Measurements from ENCODE around the gene ERRFI1. TPM values are rescaled to one million over a fixed set of nuclear protein-coding genes. Genes with fewer than 3 reads are reported as not detected.

Gene ERRFI1
- total and polyA plus RNA-seq, 2 of the 8 experiments (the other 6 are each of a cell fraction or from before 2014, with no cell fraction given) = 23.4 to 46.1 TPM

- DNase-seq (ENCODE audit: low read depth in 1 of 2, low spot score in 2 of 2) (no peak), FAIRE-seq (no peak)
- Histone ChIP-seq H3K4ac (replicated peaks; ENCODE audit: insufficient read length, low read depth, low read length) (no peak overlapping the region), H3K4me3 (ENCODE audit: extremely low read depth in 1 of 4, insufficient read depth in 2 of 4, low read depth in 3 of 4, low read length in 4 of 4) (peak overlapping the region in 1 of 4 experiments; percentile 24; a peak in 3 of 8 replicates), H3K14ac (ENCODE audit: insufficient read length) (no peak overlapping the region), H3K79me1 (ENCODE audit: low read depth, low read length) (no peaks in the 10 kb centered on the region; the same call in 1 of the 2 replicates), H2BK120ac (replicated peaks; ENCODE audit: low read depth, low read length) (no peak overlapping the region), H3K27me3 (replicated peaks in 1 of 4; ENCODE audit: control insufficient read depth in 3 of 4, extremely low read depth in 1 of 4, insufficient read depth in 3 of 4, low read length in 3 of 4) (no peaks in the 10 kb centered on the region), H3K9me3 (ENCODE audit: insufficient read depth in 2 of 2, low read depth in 1 of 2, low read length in 1 of 2) (no peaks in the 10 kb centered on the region), H4K8ac (ENCODE audit: extremely low read depth, insufficient read depth, low read length) (no peak overlapping the region), H3K18ac (ENCODE audit: extremely low read depth, low read length) (no peak overlapping the region), H2AFZ (ENCODE audit: low read length) (no peak overlapping the region), H3K23ac (ENCODE audit: insufficient read length) (no peak overlapping the region), H4K91ac (replicated peaks; ENCODE audit: insufficient read length, low read length) (no peak overlapping the region), H3K36me3 (ENCODE audit: control insufficient read depth in 2 of 4, insufficient read depth in 4 of 4, low read length in 3 of 4) (peaks cover 12 to 20% (median 19%) of the 10 kb centered on the region in 4 experiments), H3K56ac (replicated peaks; ENCODE audit: insufficient read length, low read depth, low read length) (no peak overlapping the region), H4K20me1 (replicated peaks in 1 of 2; ENCODE audit: control insufficient read depth in 1 of 2, insufficient read depth in 2 of 2, low read length in 2 of 2) (peaks cover 4 to 6% of the 10 kb centered on the region in 2 experiments), H2BK15ac (ENCODE audit: low read length) (no peak overlapping the region), H3K4me1 (replicated peaks in 1 of 4; ENCODE audit: control insufficient read depth in 3 of 4, insufficient read depth in 4 of 4, low read length in 3 of 4) (peaks cover 4 to 15% (median 12%) of the 10 kb centered on the region in 4 experiments; a peak in 6 of 7 replicates), H3K4me2 (ENCODE audit: insufficient read depth in 1 of 2, low read depth in 2 of 2, low read length in 2 of 2) (peak overlapping the region; percentile 18 to 20; a peak in 1 of 4 replicates), H3K9ac (replicated peaks in 1 of 4; ENCODE audit: extremely low read depth in 1 of 4, low read depth in 3 of 4, low read length in 3 of 4) (no peak overlapping the region), H3K79me2 (ENCODE audit: control insufficient read depth in 1 of 2, insufficient read depth in 2 of 2, low read length in 2 of 2) (peaks cover 8 to 92% of the 10 kb centered on the region in 2 experiments), H2BK12ac (ENCODE audit: low read depth, low read length) (no peak overlapping the region), H4K5ac (ENCODE audit: insufficient read length, low read depth, low read length) (no peak overlapping the region), H2AK5ac (ENCODE audit: low read depth, low read length) (no peak overlapping the region), H3K27ac (ENCODE audit: low read depth, low read length) (no peak overlapping the region), H2BK5ac (ENCODE audit: low read depth, low read length) (no peak overlapping the region), H3K23me2 (ENCODE audit: low read depth, low read length) (no peaks in the 10 kb centered on the region), H2BK20ac (ENCODE audit: low read length) (no peak overlapping the region)
- TF ChIP-seq RXRA (IDR thresholded peaks at IDR 0.05; ENCODE audit: insufficient read depth, low read depth, low read length) (no peak), EZH2 (IDR thresholded peaks at IDR 0.05; ENCODE audit: low read depth, low read length, severe bottlenecking) (no peak), SIRT6 (IDR thresholded peaks at IDR 0.05; ENCODE audit: low read length) (no peak)
- WGBS, 2 experiments (ENCODE audit: extremely low coverage in 1 of 2, insufficient coverage in 1 of 2, insufficient read length in 1 of 2, insufficient replicate concordance in 2 of 2, low coverage in 1 of 2, low lambda C conversion rate in 2 of 2, missing lambda C conversion rate in 1 of 2) = 57% methylated on average over 5 of the region's 5 CpGs; no CpG with 5 or more reads in 1 of the 2 experiments
- ChIA-PET POLR2A (ENCODE audit: partially characterized antibody) (interaction anchor here (0.9 to 3.6 kb wide), 6 partner anchors 9 to 329 kb away, joined by 3 to 11 read pairs (median 3); partner anchors contain the start of gene ERRFI1), CTCF (ENCODE audit: partially characterized antibody) (interaction anchor here (0.6 to 12.6 kb wide), 22 partner anchors 10 to 427 kb away, joined by 3 to 211 read pairs (median 4); partner anchors contain the start of gene SLC45A1)
Measured at GRCh38 chr1:8017495-8018197, 8.5 kb downstream of the ERRFI1 start.

Data from H1 (cell line).